ENCODE data around the gene ZDHHC18.
"Not testable (repeated sequence)": the region's sequence is repeated elsewhere in the genome, so short reads cannot be mapped to it uniquely, and the experiment has no call there.

Gene ZDHHC18

GRCh38 chr1:26810105-26810504 is 16.4 kb upstream of the ZDHHC18 start:
- TF ChIP-seq CTCF (IDR thresholded peaks at IDR 0.05; ENCODE audit: extremely low read depth, insufficient read depth, missing control alignments), result peak; percentile 76
- peak; percentile 86 for DNase-seq (ENCODE audit: low spot score)
- in situ Hi-C loops (cut with MboI; ENCODE audit: low pct_unique_long_range_greater_than_20kb, low sequenced_read_pairs, unreplicated experiment), result not testable (repeated sequence)

- no peak for TF ChIP-seq CTCF (IDR thresholded peaks at IDR 0.05; ENCODE audit: extremely low read depth, insufficient read depth, missing control alignments)
- no peak for DNase-seq (ENCODE audit: low spot score)
- in situ Hi-C loops (cut with MboI; ENCODE audit: low pct_unique_long_range_greater_than_20kb, low sequenced_read_pairs, unreplicated experiment), result no loop called here
Measured at GRCh38 chr1:26811057-26811456, 15.4 kb upstream of the ZDHHC18 start.

GRCh38 chr1:26811708-26812107 is 14.8 kb upstream of the ZDHHC18 start:
- no peak for DNase-seq (ENCODE audit: low spot score)
- in situ Hi-C loops (cut with MboI; ENCODE audit: low pct_unique_long_range_greater_than_20kb, low sequenced_read_pairs, unreplicated experiment), result no loop called here
- TF ChIP-seq CTCF (IDR thresholded peaks at IDR 0.05; ENCODE audit: extremely low read depth, insufficient read depth, missing control alignments), result no peak

- no peak for DNase-seq (ENCODE audit: low spot score)
- in situ Hi-C loops (cut with MboI; ENCODE audit: low pct_unique_long_range_greater_than_20kb, low sequenced_read_pairs, unreplicated experiment), result no loop called here
- no peak for TF ChIP-seq CTCF (IDR thresholded peaks at IDR 0.05; ENCODE audit: extremely low read depth, insufficient read depth, missing control alignments)
Measured at GRCh38 chr1:26814377-26814776, 12.1 kb upstream of the ZDHHC18 start.

GRCh38 chr1:26814893-26815292 is 11.6 kb upstream of the ZDHHC18 start:
- DNase-seq (ENCODE audit: low spot score), result no peak
- in situ Hi-C loops (cut with MboI; ENCODE audit: low pct_unique_long_range_greater_than_20kb, low sequenced_read_pairs, unreplicated experiment), result no loop called here
- TF ChIP-seq CTCF (IDR thresholded peaks at IDR 0.05; ENCODE audit: extremely low read depth, insufficient read depth, missing control alignments), result no peak

GRCh38 chr1:26820784-26821269 is 5.7 kb upstream of the ZDHHC18 start:
- in situ Hi-C loops (cut with MboI; ENCODE audit: low pct_unique_long_range_greater_than_20kb, low sequenced_read_pairs, unreplicated experiment), result no loop called here
- peak; percentile 86 for DNase-seq (ENCODE audit: low spot score)
- TF ChIP-seq CTCF (IDR thresholded peaks at IDR 0.05; ENCODE audit: extremely low read depth, insufficient read depth, missing control alignments), result peak; percentile 59
